GM19099 (cell line): ENCODE measurements around the gene CNR2.

ENCODE experiments used
- POLR2A ChIP-seq: IDR thresholded peaks from 3 replicates; pipeline ENCODE4 v1.6.1; 2011; ENCODE audit warnings: low read depth; ENCODE audit not compliant: insufficient read length; ENCODE audit errors: extremely low read depth

Gene CNR2

DNA sequence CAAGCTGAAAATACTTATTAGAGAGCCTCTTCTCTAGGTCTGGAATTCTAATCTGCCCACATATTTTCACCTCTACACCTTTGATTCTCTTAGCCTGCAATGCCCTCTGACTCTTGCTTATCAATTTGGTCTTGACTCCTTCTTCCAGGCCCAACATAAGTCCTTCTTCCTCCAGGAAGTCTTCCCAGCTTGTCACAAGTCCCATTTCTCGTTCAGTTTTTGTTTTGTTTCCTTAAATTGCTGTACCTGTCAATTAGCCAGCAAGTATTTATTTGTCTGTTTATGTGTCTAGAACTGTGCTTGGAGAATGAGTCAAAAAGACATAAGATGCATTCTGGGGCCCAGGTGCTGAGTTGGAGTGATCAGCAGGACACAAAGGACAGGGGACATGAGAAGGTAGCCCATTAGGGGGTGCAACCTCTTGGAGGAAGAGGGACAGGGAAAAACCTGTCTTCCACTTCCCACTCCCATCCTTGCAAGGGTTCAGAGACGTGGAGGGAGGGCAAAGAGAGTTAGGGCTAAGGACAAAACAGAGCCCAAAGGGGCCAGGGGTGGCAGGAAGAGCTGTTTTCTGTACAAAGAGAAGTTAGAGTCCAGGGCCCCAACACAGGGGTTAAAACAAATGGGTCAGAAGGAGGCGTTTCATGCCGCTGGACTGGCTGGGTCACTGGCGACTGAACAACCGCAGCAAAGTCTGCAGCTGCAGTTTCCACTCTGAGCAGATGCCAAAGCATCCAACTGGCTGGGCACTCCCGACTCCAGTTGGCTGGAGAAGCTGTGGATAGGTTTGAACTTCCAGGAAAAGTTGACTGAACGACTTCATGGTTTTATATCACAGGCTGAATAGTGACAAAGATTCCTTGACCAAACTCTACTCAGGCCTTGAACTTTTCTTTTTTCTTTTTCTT is 10.7 kb upstream of the CNR2 start:
- no peak for TF ChIP-seq POLR2A

DNA sequence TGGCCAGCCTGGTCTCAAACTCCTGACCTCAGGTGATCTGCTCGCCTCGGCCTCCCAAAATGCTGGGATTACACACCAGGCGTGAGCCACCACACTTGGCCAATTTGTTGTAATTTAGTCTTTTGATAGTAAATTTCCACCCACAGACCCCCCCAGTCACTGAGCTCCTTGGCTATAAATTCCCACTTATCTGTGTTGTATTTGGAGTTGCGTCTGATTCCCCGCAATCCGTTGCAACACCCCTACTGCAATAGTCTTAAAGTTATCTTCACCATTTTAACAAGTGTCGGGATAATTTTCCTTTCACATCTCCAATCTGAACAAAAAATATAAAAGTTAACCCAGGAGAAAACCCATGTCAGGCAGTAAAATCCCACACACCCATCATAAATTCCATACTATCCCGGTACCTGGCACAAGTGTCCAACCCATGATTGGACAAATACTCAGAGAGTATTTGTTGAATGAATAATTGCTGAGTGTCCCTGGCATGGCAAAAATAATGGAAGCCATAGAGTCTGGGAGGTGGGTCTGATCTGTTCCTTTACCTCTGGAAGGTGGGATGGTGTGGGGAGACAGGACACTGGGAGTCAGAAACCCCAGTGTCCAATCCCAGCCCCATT is 9.3 kb upstream of the CNR2 start:
- no peak for TF ChIP-seq POLR2A

- no peak for TF ChIP-seq POLR2A
These were observed 3.3 kb upstream of the CNR2 start for GRCh38 chr1:23916209-23917131.

DNA sequence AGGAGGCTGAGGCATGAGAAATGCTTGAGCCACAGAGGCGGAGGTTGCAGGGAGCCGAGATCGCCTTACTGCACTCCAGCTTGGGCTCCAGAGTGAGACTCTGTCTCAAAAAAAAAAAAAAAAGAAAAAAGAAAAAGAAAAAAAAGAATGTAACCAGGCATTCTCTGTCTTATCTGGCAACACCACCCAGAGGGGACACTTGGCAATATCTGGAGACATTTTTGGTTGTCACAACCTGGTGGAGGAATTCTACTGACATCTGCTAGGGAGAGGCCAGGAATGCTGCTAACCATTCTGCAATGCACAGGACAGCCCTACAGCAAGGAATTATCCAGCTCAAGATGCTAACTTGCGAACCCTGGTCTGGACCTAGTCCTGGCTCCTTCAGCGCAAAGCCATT is 2.3 kb upstream of the CNR2 start:
- no peak for TF ChIP-seq POLR2A

DNA sequence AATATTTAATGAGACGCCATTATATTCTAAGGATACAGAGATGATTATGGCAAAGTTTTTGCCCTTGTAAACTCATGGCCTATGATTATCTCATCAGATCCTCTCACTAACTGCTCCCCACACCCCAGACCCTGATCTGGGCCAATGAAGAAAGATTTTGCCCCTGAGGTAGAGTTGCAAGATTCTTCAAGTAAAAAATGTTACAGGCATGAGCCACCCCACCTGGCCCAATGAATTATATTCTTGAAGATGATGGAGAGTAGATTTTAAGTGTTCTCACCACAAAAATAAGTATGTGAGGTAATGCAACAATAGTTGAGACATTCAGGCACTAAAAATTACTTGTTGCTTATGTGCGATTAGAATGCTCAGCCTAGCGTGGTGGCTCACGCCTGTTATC is 1.8 kb upstream of the CNR2 start:
- TF ChIP-seq POLR2A: no peak

- no peak for TF ChIP-seq POLR2A
These were observed 1.2 kb downstream of the CNR2 start for GRCh38 chr1:23911921-23912320.

DNA sequence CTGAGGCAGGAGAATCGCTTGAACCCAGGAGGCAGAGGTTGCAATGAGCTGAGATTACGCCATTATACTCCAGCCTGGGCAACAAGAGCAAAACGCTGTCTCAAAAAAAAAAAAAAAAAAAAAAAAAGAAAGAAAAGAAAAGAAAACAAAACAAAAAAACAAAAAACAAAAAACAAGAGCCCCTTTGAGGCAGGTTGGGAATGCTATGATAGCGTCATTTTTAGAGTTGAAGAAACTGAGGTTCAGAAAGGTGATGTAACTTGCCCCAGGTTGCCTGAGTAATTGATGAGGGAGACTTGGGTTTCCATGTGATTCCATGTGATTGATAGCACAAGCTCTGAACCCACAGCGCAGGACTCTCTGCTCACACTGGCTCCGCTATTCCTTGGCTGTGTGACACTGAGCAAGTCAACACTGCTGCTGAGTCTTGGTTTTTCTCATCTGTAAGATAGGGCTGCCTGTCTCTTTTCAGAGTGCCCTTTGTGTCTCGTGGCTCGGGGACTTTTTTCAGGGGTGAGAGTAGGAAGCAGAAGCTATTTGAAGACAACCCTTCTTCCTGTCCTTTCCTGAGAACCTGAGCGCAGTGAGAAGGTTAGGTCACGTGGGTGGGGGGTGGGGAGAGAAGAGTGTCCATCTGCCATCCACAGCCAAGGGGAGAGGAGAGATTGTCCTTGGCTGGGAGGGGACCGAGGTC is 2.5 kb downstream of the CNR2 start:
- peak; percentile 65 for TF ChIP-seq POLR2A

GRCh38 chr1:23910144-23910543 is 3.0 kb downstream of the CNR2 start:
- no peak for TF ChIP-seq POLR2A

- TF ChIP-seq POLR2A: no peak
These were observed 3.8 kb downstream of the CNR2 start for GRCh38 chr1:23909412-23909811.

DNA sequence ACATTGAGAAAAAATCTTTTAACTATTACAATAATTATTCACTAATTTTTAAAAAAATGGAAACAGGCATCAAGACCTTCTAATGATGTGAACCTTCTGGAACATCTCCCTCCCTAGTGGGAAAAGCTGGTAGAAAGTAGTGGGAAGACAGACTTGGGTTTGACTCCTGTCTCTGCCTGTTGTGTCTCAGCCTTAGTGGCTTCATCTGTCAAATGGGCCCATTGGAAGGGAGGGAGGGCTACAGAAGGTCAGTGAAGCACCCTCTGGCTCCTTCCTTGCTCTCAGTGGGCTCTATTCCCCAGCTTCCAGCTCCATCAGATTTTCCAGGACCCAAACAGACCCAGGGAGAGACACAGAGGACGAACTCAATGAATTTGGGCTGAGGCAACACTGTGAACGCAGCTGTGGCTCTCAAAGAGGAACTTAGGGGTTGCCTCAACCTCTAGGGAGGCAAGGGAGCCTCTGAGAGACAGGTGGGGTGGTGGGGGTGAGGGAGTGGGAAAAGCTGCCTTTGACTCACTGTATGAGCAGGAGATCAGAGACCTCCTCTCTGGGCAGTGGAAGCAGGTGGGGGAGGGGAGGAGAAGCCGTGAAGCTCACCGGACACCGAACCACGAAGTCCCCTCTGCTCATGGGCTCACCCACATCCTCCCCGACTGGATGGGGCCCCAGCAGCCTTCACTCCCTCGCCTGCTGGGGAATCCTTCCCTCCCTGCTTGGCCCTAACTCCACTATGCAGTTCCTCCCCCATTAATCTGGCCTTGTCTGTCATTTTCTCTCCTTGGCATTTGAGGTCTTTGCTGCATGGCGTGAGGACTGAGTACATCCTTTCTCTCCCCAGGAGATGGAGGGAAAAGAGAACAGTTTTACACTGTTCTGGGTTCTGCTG is 4.5 kb downstream of the CNR2 start:
- peak; percentile 37 for TF ChIP-seq POLR2A

DNA sequence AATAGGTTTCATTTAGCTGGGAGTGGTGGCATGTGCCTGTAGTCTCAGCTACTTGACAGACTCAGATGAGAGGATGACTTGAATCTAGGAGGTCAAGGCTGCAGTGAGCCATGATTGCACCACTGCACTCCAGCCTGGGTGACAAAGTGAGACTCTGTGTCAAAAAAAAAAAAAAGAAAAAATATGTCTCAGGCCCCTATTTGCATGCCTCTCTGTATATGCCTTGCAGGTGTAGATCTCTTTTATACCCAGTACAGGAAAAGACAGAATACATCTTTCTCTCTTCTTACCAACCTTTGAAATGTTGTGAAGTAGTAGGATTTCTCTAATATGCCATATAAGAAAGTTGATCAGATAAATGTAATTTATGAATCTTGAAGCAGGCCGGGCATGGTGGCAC is 6.4 kb downstream of the CNR2 start:
- no peak for TF ChIP-seq POLR2A

- TF ChIP-seq POLR2A: no peak
These were observed 7.6 kb downstream of the CNR2 start for GRCh38 chr1:23905461-23906025.

- TF ChIP-seq POLR2A: no peak
These were observed 8.3 kb downstream of the CNR2 start for GRCh38 chr1:23904748-23905357.
